GM12865 (cell line): ENCODE data around the gene GOLGA6L4.
"Not testable (repeated sequence)": the region's sequence is repeated elsewhere in the genome, so short reads cannot be mapped to it uniquely, and the experiment has no call there.

Experiments
- DNase-seq: peaks from one replicate; pipeline ENCODE4 v3.0.0; 2010; ENCODE audit warnings: low read depth
- H3K4me3 ChIP-seq: 2 replicates; pipeline ENCODE4 v1.5.1; 2011; ENCODE audit warnings: mild to moderate bottlenecking, low read depth, low read length, control low read depth
- TF ChIP-seq, protein P1 (sequence below): IDR thresholded peaks from 2 replicates; pipeline ENCODE4 v1.5.1; 2011; ENCODE audit warnings: low read length, control low read depth, low read depth, inconsistent platforms; ENCODE audit not compliant: insufficient read depth; ENCODE audit errors: missing control alignments

Gene GOLGA6L4, protein sequence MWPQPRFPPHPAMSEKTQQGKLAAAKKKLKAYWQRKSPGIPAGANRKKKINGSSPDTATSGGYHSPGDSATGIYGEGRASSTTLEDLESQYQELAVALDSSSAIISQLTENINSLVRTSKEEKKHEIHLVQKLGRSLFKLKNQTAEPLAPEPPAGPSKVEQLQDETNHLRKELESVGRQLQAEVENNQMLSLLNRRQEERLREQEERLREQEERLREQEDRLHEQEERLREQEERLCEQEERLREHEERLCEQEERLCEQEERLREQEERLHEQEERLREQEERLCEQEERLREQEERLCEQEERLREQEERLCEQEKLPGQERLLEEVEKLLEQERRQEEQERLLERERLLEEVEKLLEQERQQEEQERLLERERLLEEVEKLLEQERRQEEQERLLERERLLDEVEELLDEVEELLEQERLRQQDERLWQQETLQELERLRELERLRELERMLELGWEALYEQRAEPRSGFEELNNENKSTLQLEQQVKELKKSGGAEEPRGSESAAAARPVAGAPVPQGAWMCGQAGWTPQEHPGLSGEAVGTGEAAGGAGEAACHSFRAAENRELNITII

DNA sequence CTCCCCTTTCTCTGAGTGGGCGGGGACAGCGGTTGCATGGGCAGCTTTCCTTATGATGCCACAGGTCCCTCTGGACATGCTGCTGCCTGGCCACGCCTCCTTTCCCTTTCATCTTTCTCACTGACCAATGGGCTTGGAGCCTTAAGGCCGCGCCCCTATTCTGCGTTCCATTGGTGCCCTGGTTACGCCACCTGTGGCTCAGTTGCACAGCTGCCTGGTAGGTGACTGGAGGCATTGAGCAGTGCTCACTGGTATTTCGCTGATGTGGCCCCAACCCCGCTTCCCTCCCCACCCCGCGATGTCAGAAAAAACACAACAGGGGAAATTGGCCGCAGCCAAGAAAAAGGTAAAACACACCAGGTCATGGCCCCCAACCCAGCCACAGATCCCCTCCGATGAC is at the start of gene GOLGA6L4:
TSS of gene GOLGA6L4 (plus strand) at position 201 of the 400 bp plus-strand sequence. CDS start at position 263, 62 bp downstream.
- peak; percentile 0 for DNase-seq

DNA sequence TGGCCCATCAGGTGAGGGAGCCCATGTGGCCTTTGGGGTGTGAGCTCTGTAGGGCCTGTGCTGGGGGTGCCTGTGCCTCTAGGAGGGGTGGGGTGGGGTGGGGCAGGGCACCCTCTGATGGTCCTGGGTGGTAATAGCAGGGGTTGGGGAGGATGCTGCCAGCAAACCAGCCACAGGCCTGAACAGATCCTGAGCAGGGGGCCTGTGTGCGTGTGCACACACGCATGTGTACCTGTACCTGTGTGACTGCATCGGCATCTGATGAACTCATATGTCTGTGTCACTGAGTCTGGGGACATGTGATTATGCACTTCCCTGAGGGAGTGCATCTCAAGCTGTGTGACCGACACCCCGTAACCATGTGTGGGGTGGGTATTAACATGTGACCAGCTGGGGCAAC is 42.6 kb upstream of the GOLGA6L4 start:
- DNase-seq, H3K4me3 ChIP-seq: not testable (repeated sequence)

More for the DNA sequence above, at the start of gene GOLGA6L4:
- not testable (repeated sequence) for H3K4me3 ChIP-seq

DNA sequence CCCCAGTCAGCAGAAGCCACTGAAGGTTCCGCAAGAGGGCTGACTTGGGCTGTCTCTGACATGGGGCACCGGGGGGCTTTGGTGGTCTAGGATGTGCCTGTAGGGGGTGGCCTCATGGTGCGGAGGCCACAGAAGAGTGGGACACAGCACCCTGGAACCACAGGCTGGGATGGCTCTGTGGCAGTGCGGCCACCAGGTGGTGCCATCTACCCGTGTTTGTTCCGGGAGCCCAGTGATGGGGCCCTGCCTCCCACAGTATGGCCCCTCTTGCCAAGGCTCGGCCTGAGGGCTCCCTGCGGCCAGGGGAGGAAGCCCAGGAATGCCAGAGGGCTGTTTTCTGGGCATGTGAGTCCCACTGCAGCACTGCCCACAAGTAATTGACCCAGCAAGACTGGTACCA is 40.0 kb upstream of the GOLGA6L4 start:
- DNase-seq, H3K4me3 ChIP-seq: not testable (repeated sequence)

DNA sequence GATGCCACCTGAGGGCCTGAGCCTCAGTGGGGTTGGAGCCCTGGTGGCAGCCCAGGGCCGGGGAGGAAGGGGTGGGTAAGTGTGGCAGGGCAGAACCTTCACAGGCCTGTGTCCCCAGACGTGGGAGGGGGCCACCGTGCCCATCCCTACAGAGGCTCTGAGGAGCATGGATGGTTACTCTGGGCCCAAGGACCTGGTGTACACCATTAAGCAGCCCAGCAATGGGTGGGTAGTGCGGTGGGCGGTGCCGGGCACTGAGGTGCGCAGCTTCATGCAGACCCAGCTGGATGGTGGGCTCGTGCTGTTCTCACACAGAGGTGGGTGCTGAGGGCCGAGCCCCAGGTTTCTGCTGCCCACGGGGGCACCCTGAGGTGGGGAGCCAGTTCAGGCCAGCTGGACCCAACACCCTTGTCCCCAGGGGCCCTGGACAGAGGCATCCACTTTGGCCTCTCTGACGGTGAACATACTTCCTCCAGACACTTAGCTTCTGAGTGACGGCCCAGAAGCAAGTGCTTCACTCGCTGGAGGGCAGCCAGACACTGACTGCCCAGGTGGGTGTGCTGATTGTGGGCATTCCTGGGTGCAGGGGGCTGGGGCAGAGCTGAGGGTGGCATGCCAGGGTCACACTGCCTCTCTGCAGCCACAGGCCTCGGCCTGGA is 38.9 kb upstream of the GOLGA6L4 start:
- H3K4me3 ChIP-seq, DNase-seq: not testable (repeated sequence)

DNA sequence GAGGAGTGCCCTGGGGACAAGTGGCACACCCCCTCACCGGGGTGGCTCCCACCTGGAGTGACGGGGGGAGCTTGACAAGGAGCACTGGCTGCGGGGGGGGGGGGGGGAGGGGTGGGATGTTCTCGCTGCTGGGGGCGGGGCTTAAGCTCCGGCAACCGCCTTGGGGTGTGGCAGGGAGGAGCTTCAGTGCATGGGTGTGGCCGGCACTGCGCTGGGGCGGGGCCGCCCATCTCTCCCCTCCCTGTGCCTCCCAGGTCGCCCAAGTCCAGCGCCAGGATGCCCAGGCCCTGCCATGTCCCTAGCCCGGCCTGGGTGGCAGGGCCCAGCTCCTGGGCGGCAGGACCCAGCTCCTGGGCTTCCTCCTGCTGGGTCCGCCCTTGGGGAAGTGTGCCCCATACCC is 35.7 kb upstream of the GOLGA6L4 start:
- not testable (repeated sequence) for H3K4me3 ChIP-seq, DNase-seq

DNA sequence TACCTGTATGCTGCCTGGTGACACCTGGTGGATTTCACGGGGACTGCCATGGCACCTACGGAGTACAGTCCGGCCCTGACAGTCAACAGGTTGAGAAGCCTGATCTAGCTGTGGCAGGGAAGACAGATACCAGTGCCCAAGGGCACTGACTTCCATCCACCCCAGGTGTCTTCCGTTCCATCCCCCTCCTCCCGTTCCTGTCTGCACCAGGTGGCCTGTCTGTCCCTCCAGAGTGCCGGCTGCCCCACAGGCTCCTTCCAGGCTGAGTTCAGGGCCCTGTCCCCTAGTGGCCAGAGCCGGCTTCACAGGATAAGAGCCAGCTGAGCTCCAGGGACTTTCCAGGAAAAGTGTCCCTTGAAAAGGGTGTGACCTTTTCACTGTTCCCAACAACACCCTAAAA is 10.9 kb downstream of the GOLGA6L4 start:
- TF ChIP-seq, protein P1, sequence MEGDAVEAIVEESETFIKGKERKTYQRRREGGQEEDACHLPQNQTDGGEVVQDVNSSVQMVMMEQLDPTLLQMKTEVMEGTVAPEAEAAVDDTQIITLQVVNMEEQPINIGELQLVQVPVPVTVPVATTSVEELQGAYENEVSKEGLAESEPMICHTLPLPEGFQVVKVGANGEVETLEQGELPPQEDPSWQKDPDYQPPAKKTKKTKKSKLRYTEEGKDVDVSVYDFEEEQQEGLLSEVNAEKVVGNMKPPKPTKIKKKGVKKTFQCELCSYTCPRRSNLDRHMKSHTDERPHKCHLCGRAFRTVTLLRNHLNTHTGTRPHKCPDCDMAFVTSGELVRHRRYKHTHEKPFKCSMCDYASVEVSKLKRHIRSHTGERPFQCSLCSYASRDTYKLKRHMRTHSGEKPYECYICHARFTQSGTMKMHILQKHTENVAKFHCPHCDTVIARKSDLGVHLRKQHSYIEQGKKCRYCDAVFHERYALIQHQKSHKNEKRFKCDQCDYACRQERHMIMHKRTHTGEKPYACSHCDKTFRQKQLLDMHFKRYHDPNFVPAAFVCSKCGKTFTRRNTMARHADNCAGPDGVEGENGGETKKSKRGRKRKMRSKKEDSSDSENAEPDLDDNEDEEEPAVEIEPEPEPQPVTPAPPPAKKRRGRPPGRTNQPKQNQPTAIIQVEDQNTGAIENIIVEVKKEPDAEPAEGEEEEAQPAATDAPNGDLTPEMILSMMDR, result peak; percentile 2
- DNase-seq, H3K4me3 ChIP-seq: not testable (repeated sequence)
